PFSK-1 (cell line): ENCODE data around the gene POU2F1.

Experiments
- FOXP2 ChIP-seq: optimal IDR thresholded peaks from 2 replicates; pipeline ENCODE3; 2011; ENCODE audit warnings: borderline replicate concordance, control low read depth, inconsistent platforms; ENCODE audit not compliant: insufficient read depth; ENCODE audit errors: extremely low read length, extremely low read depth
- POLR2AphosphoS5 ChIP-seq: IDR thresholded peaks from 2 replicates; pipeline ENCODE4 v1.6.1; 2012; ENCODE audit warnings: low read depth, mild to moderate bottlenecking, control low read depth, low read length, moderate library complexity
- REST ChIP-seq, 2 experiments: IDR thresholded peaks; 2 replicates each; pipeline versions ENCODE4 v1.6.1 to v1.8.0; 2011 to 2012; ENCODE audit warnings: low read depth in 2 of 2, low read length in 2 of 2, control low read depth in 1 of 2, inconsistent platforms in 1 of 2, mild to moderate bottlenecking in 1 of 2, moderate library complexity in 1 of 2; ENCODE audit not compliant: insufficient read depth in 1 of 2
- SIN3A ChIP-seq: IDR thresholded peaks from 2 replicates; pipeline ENCODE4 v1.6.1; 2012; ENCODE audit warnings: mild to moderate bottlenecking, low read length, moderate library complexity, borderline replicate concordance; ENCODE audit not compliant: insufficient read depth
- TAF1 ChIP-seq: IDR thresholded peaks from 2 replicates; pipeline ENCODE4 v1.6.1; 2012; ENCODE audit warnings: low read length, control low read depth, borderline replicate concordance; ENCODE audit not compliant: insufficient read depth

- TF ChIP-seq POLR2AphosphoS5 = no peak
- no peak for TF ChIP-seq SIN3A
- no peak for TF ChIP-seq TAF1
- TF ChIP-seq REST (IDR thresholded peaks at IDR 0.05; ENCODE audit: insufficient read depth in 1 of 2, low read depth in 2 of 2, low read length in 2 of 2) = no peak
- TF ChIP-seq FOXP2 = no peak
These were observed 18.6 kb downstream of the POU2F1 start for GRCh38 chr1:167239257-167239656.
